Lung (tissue), 13 donors: Measurements from ENCODE around the gene FBXO46. TPM values are rescaled to one million over a fixed set of nuclear protein-coding genes. Genes with fewer than 3 reads are reported as not detected.

Experiments
- ATAC-seq: fragments of 200-7000 bp; cut with Tn5 transposase; one replicate; pipeline ENCODE4 v1.9.1; 2020; ENCODE audit warnings: moderate number of reproducible peaks; ENCODE audit not compliant: insufficient read depth, low FRiP score
- DNase-seq, 3 donors: peaks; one replicate each; pipeline ENCODE4 v3.0.0-alpha.2; 2013 to 2017
- H3K27ac ChIP-seq, 2 donors: one replicate each; pipeline ENCODE4 v1.5.1; 2013; ENCODE audit warnings: mild to moderate bottlenecking in 2 of 2, moderate library complexity in 2 of 2, control low read depth in 1 of 2, inconsistent platforms in 1 of 2, low read depth in 1 of 2, low read length in 1 of 2
- H3K27me3 ChIP-seq, 3 donors: one replicate each; pipeline ENCODE4 v1.5.1; 2013; ENCODE audit warnings: low read length in 2 of 3; ENCODE audit not compliant: control insufficient read depth in 3 of 3, insufficient read depth in 3 of 3
- H3K36me3 ChIP-seq, 4 donors: one replicate each; pipeline ENCODE4 v1.5.1; 2013; ENCODE audit warnings: low read length in 4 of 4, mild to moderate bottlenecking in 1 of 4, moderate library complexity in 1 of 4; ENCODE audit not compliant: control insufficient read depth in 4 of 4, insufficient read depth in 4 of 4
- H3K4me1 ChIP-seq, 5 donors: one replicate each; pipeline ENCODE4 v1.5.1; 2013; ENCODE audit warnings: low read length in 5 of 5, mild to moderate bottlenecking in 2 of 5, moderate library complexity in 1 of 5; ENCODE audit not compliant: control insufficient read depth in 5 of 5, insufficient read depth in 5 of 5
- H3K4me3 ChIP-seq: one replicate; pipeline ENCODE4 v1.5.1; 2013; ENCODE audit warnings: mild to moderate bottlenecking, control low read depth, moderate library complexity
- H3K9ac ChIP-seq, 2 donors: one replicate each; pipeline ENCODE4 v1.5.1; 2013; ENCODE audit warnings: low read length in 2 of 2, control low read depth in 1 of 2; ENCODE audit not compliant: insufficient read depth in 1 of 2
- H3K9me3 ChIP-seq, 4 donors: one replicate each; pipeline ENCODE4 v1.5.1; 2013; ENCODE audit warnings: low read length in 3 of 4, mild to moderate bottlenecking in 1 of 4, moderate library complexity in 1 of 4; ENCODE audit not compliant: control insufficient read depth in 4 of 4, insufficient read depth in 3 of 4
- CTCF ChIP-seq: IDR thresholded peaks from 2 replicates; pipeline ENCODE4 v1.5.1; 2012; ENCODE audit warnings: mild to moderate bottlenecking; ENCODE audit errors: control extremely low read depth, extremely low read depth
- WGBS, 2 donors: extraction: QIAGEN DNeasy Blood & Tissue Kit; methylation state at CpG; one replicate each; pipeline ENCODE4 v1.1.7; 2013; 5-methylcytosine and 5-hydroxymethylcytosine counted together
- polyA plus RNA-seq, 2 donors: library from polyadenylated mRNA; stranded (reverse); fragments of 200-250 nt; gene quantifications; one replicate each; pipeline ENCODE4 v1.2.1, GENCODE V29; 2013
- small RNA-seq: library from RNA; depleted of rRNA; stranded (forward); fragments of <200 nt; gene quantifications from one replicate; pipeline ENCODE3, GENCODE V24; 2014; ENCODE audit warnings: low replicate concordance
- total RNA-seq, 2 donors: library from RNA; depleted of rRNA in 1 of 2; stranded (reverse); fragments of >200 nt in 1 of 2; gene quantifications; one replicate each; pipeline ENCODE4 v1.2.1, GENCODE V29; 2014 to 2021
- donor health status: control.
- donor health status: control.
- donor health status: Bipolar disorder and iron deficiency.
- donor health status: healthy.
- donor health status: DM: yes; HTN: yes; CAD: no.

Gene FBXO46
- total and polyA plus RNA-seq, 4 donors: 7.6 to 19.0 (median 9.7) TPM

- TF ChIP-seq CTCF: no peak
- H3K27ac ChIP-seq: no peak overlapping the region
- ATAC-seq (no peak), DNase-seq (no peak)
- no peaks in the 10 kb centered on the region for H3K36me3 ChIP-seq
- no peak overlapping the region for H3K9ac ChIP-seq
- no peaks in the 10 kb centered on the region for H3K9me3 ChIP-seq
- peaks cover 0 to 18% (median 16%) of the 10 kb centered on the region in 3 donors for H3K27me3 ChIP-seq
- peaks cover 0 to 10% (median 3%) of the 10 kb centered on the region in 5 donors for H3K4me1 ChIP-seq
- WGBS, 2 donors: 82% methylated on average over 7 of the region's 7 CpGs
- no peak overlapping the region for H3K4me3 ChIP-seq
Measured at GRCh38 chr19:45664575-45664974, 66.1 kb downstream of the FBXO46 start.

- Histone ChIP-seq H3K36me3 (no peaks in the 10 kb centered on the region), H3K27me3 (peaks cover 0 to 16% (median 12%) of the 10 kb centered on the region in 3 donors), H3K4me3 (no peak overlapping the region), H3K9me3 (no peaks in the 10 kb centered on the region), H3K9ac (no peak overlapping the region), H3K4me1 (peaks cover 0 to 7% (median 3%) of the 10 kb centered on the region in 5 donors), H3K27ac (no peak overlapping the region)
- no peak for ATAC-seq
- TF ChIP-seq CTCF: no peak
- WGBS, 2 donors: 91 to 93% methylated on average over 1 of the region's 1 CpG
- DNase-seq: no peak
Measured at GRCh38 chr19:45663800-45664199, 66.9 kb downstream of the FBXO46 start.

GRCh38 chr19:45660636-45661035 lies 70.1 kb downstream of the FBXO46 start:
- no peaks in the 10 kb centered on the region for H3K36me3 ChIP-seq
- no peak for TF ChIP-seq CTCF
- H3K4me1 ChIP-seq: no peaks in the 10 kb centered on the region
- H3K9me3 ChIP-seq: no peaks in the 10 kb centered on the region
- no peak overlapping the region for H3K4me3 ChIP-seq
- no peak for DNase-seq
- no peak overlapping the region for H3K9ac ChIP-seq
- ATAC-seq: no peak
- H3K27ac ChIP-seq: no peak overlapping the region
- 50 to 61% methylated on average over 8 of the region's 8 CpGs for WGBS, 2 donors
- no peaks in the 10 kb centered on the region for H3K27me3 ChIP-seq

Small RNA genes lying within 50 kb of the gene (small RNA-seq; reads per million reads assigned to genes)
- 0.21 reads per million, percentile 13 among the genes with 10 or more reads in this experiment for gene MIR642A

Other genes with a start within 250 kb of the FBXO46 start
- 10 to 100 TPM in 1 of 2 donors, 1 to 10 TPM in 1; 5.4 to 10.9 TPM for gene RTN2, start 233.8 kb downstream of the FBXO46 start, total RNA-seq
- gene RTN2, start 233.8 kb downstream of the FBXO46 start, polyA plus RNA-seq: 10 to 100 TPM in 1 of 2 donors, 1 to 10 TPM in 1; 8.3 to 10.3 TPM
- gene PPM1N, start 232.5 kb downstream of the FBXO46 start, total RNA-seq: 1 to 10 TPM in 1 of 2 donors, under 1 TPM in 1; 0.37 to 2.3 TPM
- 1 to 10 TPM; 1.0 to 8.1 TPM for gene PPM1N, start 232.5 kb downstream of the FBXO46 start, polyA plus RNA-seq
- gene VASP, start 223.4 kb downstream of the FBXO46 start, total RNA-seq: 100 to 1,000 TPM in 1 of 2 donors, 10 to 100 TPM in 1; 49.1 to 211 TPM
- gene VASP, start 223.4 kb downstream of the FBXO46 start, polyA plus RNA-seq: 100 to 1,000 TPM; 129 to 237 TPM
- gene OPA3, start 146.1 kb downstream of the FBXO46 start, total RNA-seq: 10 to 100 TPM in 1 of 2 donors, 1 to 10 TPM in 1; 3.5 to 13.6 TPM
- 1 to 10 TPM; 5.5 to 9.9 TPM for gene OPA3, start 146.1 kb downstream of the FBXO46 start, polyA plus RNA-seq
- gene GPR4, start 128.7 kb downstream of the FBXO46 start, total RNA-seq: 10 to 100 TPM in 1 of 2 donors, 1 to 10 TPM in 1; 1.3 to 11.0 TPM
- gene GPR4, start 128.7 kb downstream of the FBXO46 start, polyA plus RNA-seq: 10 to 100 TPM; 12.6 to 12.8 TPM
- gene EML2, start 91.5 kb downstream of the FBXO46 start, total RNA-seq: 10 to 100 TPM; 31.9 to 74.5 TPM
- 10 to 100 TPM; 32.5 to 47.7 TPM for gene EML2, start 91.5 kb downstream of the FBXO46 start, polyA plus RNA-seq
- 10 to 100 TPM in 1 of 2 donors, 1 to 10 TPM in 1; 4.7 to 14.9 TPM for gene GIPR, start 62.7 kb downstream of the FBXO46 start, total RNA-seq
- gene GIPR, start 62.7 kb downstream of the FBXO46 start, polyA plus RNA-seq: 1 to 10 TPM; 2.2 to 6.4 TPM
- gene SNRPD2, start 38.9 kb downstream of the FBXO46 start, total RNA-seq: 100 to 1,000 TPM; 151 to 319 TPM
- 100 to 1,000 TPM; 354 to 410 TPM for gene SNRPD2, start 38.9 kb downstream of the FBXO46 start, polyA plus RNA-seq
- gene QPCTL, start 38.2 kb downstream of the FBXO46 start, total RNA-seq: 10 to 100 TPM in 1 of 2 donors, 1 to 10 TPM in 1; 6.3 to 12.2 TPM
- gene QPCTL, start 38.2 kb downstream of the FBXO46 start, polyA plus RNA-seq: 10 to 100 TPM in 1 of 2 donors, 1 to 10 TPM in 1; 6.7 to 13.3 TPM
- not detected for gene MEIOSIN, start 2.5 kb upstream of the FBXO46 start, total RNA-seq
- not detected for gene MEIOSIN, start 2.5 kb upstream of the FBXO46 start, polyA plus RNA-seq
- 10 to 100 TPM; 13.5 to 17.4 TPM for gene SIX5, start 38.4 kb upstream of the FBXO46 start, total RNA-seq
- gene SIX5, start 38.4 kb upstream of the FBXO46 start, polyA plus RNA-seq: 10 to 100 TPM; 11.7 to 12.7 TPM
- gene DMPK, start 51.6 kb upstream of the FBXO46 start, total RNA-seq: 10 to 100 TPM; 32.4 to 70.4 TPM
- 10 to 100 TPM; 35.0 to 45.7 TPM for gene DMPK, start 51.6 kb upstream of the FBXO46 start, polyA plus RNA-seq
- 10 to 100 TPM; 25.4 to 58.2 TPM for gene DMWD, start 61.9 kb upstream of the FBXO46 start, total RNA-seq
- 10 to 100 TPM; 21.2 to 28.3 TPM for gene DMWD, start 61.9 kb upstream of the FBXO46 start, polyA plus RNA-seq
- gene RSPH6A, start 84.4 kb upstream of the FBXO46 start, total RNA-seq: under 1 TPM in 1 of 2 donors, not detected in 1; 0.34 TPM
- under 1 TPM in 1 of 2 donors, not detected in 1; 0.06 TPM for gene RSPH6A, start 84.4 kb upstream of the FBXO46 start, polyA plus RNA-seq
- 10 to 100 TPM; 47.5 to 82.1 TPM for gene SYMPK, start 132.3 kb upstream of the FBXO46 start, total RNA-seq
- 100 to 1,000 TPM in 1 of 2 donors, 10 to 100 TPM in 1; 40.3 to 125 TPM for gene SYMPK, start 132.3 kb upstream of the FBXO46 start, polyA plus RNA-seq
- under 1 TPM; 0.43 to 0.49 TPM for gene FOXA3, start 133.4 kb upstream of the FBXO46 start, total RNA-seq
- under 1 TPM; 0.53 to 0.68 TPM for gene FOXA3, start 133.4 kb upstream of the FBXO46 start, polyA plus RNA-seq
- gene IRF2BP1, start 155.2 kb upstream of the FBXO46 start, total RNA-seq: 10 to 100 TPM; 21.8 to 24.3 TPM
- gene IRF2BP1, start 155.2 kb upstream of the FBXO46 start, polyA plus RNA-seq: 10 to 100 TPM; 10.9 to 16.5 TPM
- 1 to 10 TPM; 2.9 to 6.7 TPM for gene MYPOP, start 171.7 kb upstream of the FBXO46 start, total RNA-seq
- gene MYPOP, start 171.7 kb upstream of the FBXO46 start, polyA plus RNA-seq: 1 to 10 TPM; 3.8 to 5.3 TPM
- gene NANOS2, start 183.9 kb upstream of the FBXO46 start, total RNA-seq: not detected
- not detected for gene NANOS2, start 183.9 kb upstream of the FBXO46 start, polyA plus RNA-seq
- 10 to 100 TPM in 1 of 2 donors, 1 to 10 TPM in 1; 2.9 to 11.6 TPM for gene NOVA2, start 243.0 kb upstream of the FBXO46 start, total RNA-seq
- gene NOVA2, start 243.0 kb upstream of the FBXO46 start, polyA plus RNA-seq: 1 to 10 TPM; 2.3 to 6.7 TPM